Astrocyte (in vitro differentiated cells and primary cell): ENCODE data around the gene BLACAT1. TPM values are rescaled to one million over a fixed set of nuclear protein-coding genes. Genes with fewer than 3 reads are reported as not detected.

Experiments
- DNase-seq: peaks from one replicate; pipeline ENCODE4 v3.0.0-alpha.2; 2010; ENCODE audit warnings: low read depth
- FAIRE-seq: peaks from 2 replicates; lab custom pipeline; 2011; peaks lifted over from hg19 to GRCh38; lab: Jason Lieb, UNC
- H2AFZ ChIP-seq: 2 replicates; pipeline ENCODE4 v1.6.0; 2012; ENCODE audit warnings: low read depth, low read length, inconsistent platforms
- H3K27ac ChIP-seq: 2 replicates; pipeline ENCODE4 v1.5.1; 2011; ENCODE audit warnings: low read depth, low read length, inconsistent platforms
- H3K27me3 ChIP-seq: 2 replicates; pipeline ENCODE4 v1.6.0; 2011; ENCODE audit warnings: low read length, inconsistent platforms; ENCODE audit not compliant: insufficient read depth
- H3K36me3 ChIP-seq: 2 replicates; pipeline ENCODE4 v1.5.1; 2011; ENCODE audit warnings: low read length, inconsistent platforms; ENCODE audit not compliant: insufficient read depth
- H3K4me1 ChIP-seq: 2 replicates; pipeline ENCODE4 v1.5.1; 2011; ENCODE audit warnings: low read length, inconsistent platforms; ENCODE audit not compliant: insufficient read depth
- H3K4me2 ChIP-seq: 2 replicates; pipeline ENCODE4 v1.6.0; 2012; ENCODE audit warnings: low read length, inconsistent platforms
- H3K4me3 ChIP-seq: 2 replicates; pipeline ENCODE4 v1.5.1; 2011; ENCODE audit warnings: low read depth, mild to moderate bottlenecking, low read length, inconsistent platforms; ENCODE audit not compliant: insufficient read depth
- H3K79me2 ChIP-seq: 2 replicates; pipeline ENCODE4 v1.6.0; 2012; ENCODE audit warnings: mild to moderate bottlenecking, low read length, inconsistent platforms; ENCODE audit not compliant: insufficient read depth
- H3K9ac ChIP-seq: 2 replicates; pipeline ENCODE4 v1.6.0; 2012; ENCODE audit warnings: mild to moderate bottlenecking, low read length, inconsistent platforms
- H3K9me3 ChIP-seq: 2 replicates; pipeline ENCODE4 v1.5.1; 2012; ENCODE audit warnings: low read depth, mild to moderate bottlenecking, low read length, inconsistent platforms; ENCODE audit not compliant: insufficient read depth
- H4K20me1 ChIP-seq: 2 replicates; pipeline ENCODE4 v1.6.0; 2012; ENCODE audit warnings: low read length, inconsistent platforms; ENCODE audit not compliant: insufficient read depth
- H3K27ac Mint-ChIP-seq: one replicate; pipeline ENCODE4 v1.8.0; 2021; ENCODE audit warnings: mild to moderate bottlenecking, mixed read lengths; ENCODE audit not compliant: unreplicated experiment
- H3K27me3 Mint-ChIP-seq: one replicate; pipeline ENCODE4 v1.8.0; 2021; ENCODE audit warnings: low read depth, mixed read lengths; ENCODE audit not compliant: unreplicated experiment
- H3K36me3 Mint-ChIP-seq: one replicate; pipeline ENCODE4 v1.8.0; 2021; ENCODE audit warnings: low read depth, mixed read lengths; ENCODE audit not compliant: unreplicated experiment
- H3K4me1 Mint-ChIP-seq: one replicate; pipeline ENCODE4 v1.8.0; 2021; ENCODE audit warnings: low read depth, mixed read lengths; ENCODE audit not compliant: unreplicated experiment
- H3K4me3 Mint-ChIP-seq: one replicate; pipeline ENCODE4 v1.8.0; 2021; ENCODE audit warnings: mild to moderate bottlenecking, moderate library complexity, mixed read lengths; ENCODE audit not compliant: unreplicated experiment
- H3K9me3 Mint-ChIP-seq: one replicate; pipeline ENCODE4 v1.8.0; 2021; ENCODE audit warnings: mild to moderate bottlenecking, mixed read lengths; ENCODE audit not compliant: unreplicated experiment
- CTCF ChIP-seq: IDR thresholded peaks from 2 replicates; pipeline ENCODE4 v1.5.1; 2011; ENCODE audit warnings: low read depth, mild to moderate bottlenecking, inconsistent platforms, low read length, moderate library complexity; ENCODE audit not compliant: insufficient read depth
- EZH2 ChIP-seq: IDR thresholded peaks from 2 replicates; pipeline ENCODE4 v1.6.1; 2012; ENCODE audit warnings: mild to moderate bottlenecking, low read length, inconsistent platforms; ENCODE audit not compliant: insufficient read depth
- total RNA-seq: library from RNA; stranded (reverse); gene quantifications from 2 replicates; pipeline ENCODE4 v1.2.1, GENCODE V29; 2021

BLACAT1 gene
- total RNA-seq, 1 donor from 2014 or later: 2.2 TPM

DNA sequence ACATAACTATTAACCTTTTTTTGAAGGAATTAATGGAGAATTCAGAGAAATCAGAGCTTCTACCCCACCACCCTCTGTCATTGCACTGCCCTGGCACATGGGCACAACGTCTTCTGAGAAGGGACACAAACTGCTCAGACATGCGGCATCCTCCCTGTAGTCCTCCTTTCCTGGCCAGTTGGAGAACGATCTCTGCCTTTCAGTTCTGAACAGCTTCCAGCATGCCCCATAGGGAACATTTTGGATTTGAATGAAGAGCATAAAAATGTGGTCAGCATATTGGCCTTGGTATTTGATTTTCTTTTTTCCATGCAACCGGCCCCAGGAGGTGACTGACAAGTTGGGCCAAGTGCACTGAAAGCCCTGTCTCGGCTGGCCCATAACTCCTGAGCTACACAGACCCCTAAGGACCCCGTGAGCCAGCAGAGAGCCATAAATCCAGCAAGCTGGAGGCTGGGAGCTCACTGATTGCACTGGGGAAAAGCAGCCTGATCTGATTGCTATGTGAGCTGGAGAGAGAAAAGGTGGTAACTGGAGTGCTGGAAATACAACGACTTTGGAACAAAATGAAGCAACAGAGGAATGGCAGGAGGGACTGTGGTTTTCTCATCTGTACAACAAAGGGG lies 10.9 kb upstream of the BLACAT1 start:
- H3K79me2 ChIP-seq: no peaks in the 10 kb centered on the region
- FAIRE-seq (no peak), DNase-seq (no peak)
- no peak overlapping the region for H3K4me2 ChIP-seq
- Mint-ChIP-seq H3K36me3 (no peaks in the 10 kb centered on the region), H3K4me1 (no peaks in the 10 kb centered on the region), H3K27ac (no peak overlapping the region), H3K4me3 (no peak overlapping the region), H3K9me3 (no peaks in the 10 kb centered on the region), H3K27me3 (peaks cover 40% of the 10 kb centered on the region)
- H3K27ac ChIP-seq: no peak overlapping the region
- no peak overlapping the region for H3K4me3 ChIP-seq
- H3K4me1 ChIP-seq: no peaks in the 10 kb centered on the region
- no peaks in the 10 kb centered on the region for H3K36me3 ChIP-seq
- H3K9ac ChIP-seq: no peak overlapping the region
- H3K9me3 ChIP-seq: no peaks in the 10 kb centered on the region
- peaks cover 43% of the 10 kb centered on the region for H3K27me3 ChIP-seq
- H2AFZ ChIP-seq: no peak overlapping the region
- no peaks in the 10 kb centered on the region for H4K20me1 ChIP-seq
- TF ChIP-seq CTCF (no peak), EZH2 (no peak)

DNA sequence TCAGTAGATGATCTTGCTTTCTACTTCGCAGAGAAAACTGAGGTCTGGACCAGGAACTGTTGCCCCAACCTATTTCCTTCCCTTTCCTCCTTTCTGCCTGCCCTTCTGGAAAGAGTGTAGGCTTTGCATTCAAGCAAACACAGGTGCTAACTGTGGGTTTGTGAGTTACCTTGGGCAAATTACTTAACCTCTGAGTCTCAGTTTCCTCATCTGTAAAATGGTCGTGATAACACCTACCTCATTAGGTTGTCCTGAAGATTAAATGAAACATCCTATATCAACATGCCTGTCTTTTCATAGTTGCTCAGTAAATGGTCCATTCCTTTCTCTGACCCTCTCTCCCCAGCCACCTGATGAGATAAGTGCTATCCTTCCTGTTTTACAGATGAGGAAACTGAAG lies 9.5 kb upstream of the BLACAT1 start:
- H4K20me1 ChIP-seq: no peaks in the 10 kb centered on the region

More for the DNA sequence above, 9.5 kb upstream of the BLACAT1 start:
- Histone ChIP-seq H3K4me1 (no peaks in the 10 kb centered on the region), H3K27ac (no peak overlapping the region), H3K9ac (no peak overlapping the region), H3K4me2 (no peak overlapping the region), H3K79me2 (no peaks in the 10 kb centered on the region), H3K4me3 (no peak overlapping the region), H2AFZ (no peak overlapping the region), H3K9me3 (no peaks in the 10 kb centered on the region), H3K27me3 (peaks cover 47% of the 10 kb centered on the region), H3K36me3 (no peaks in the 10 kb centered on the region)
- H3K36me3 Mint-ChIP-seq: no peaks in the 10 kb centered on the region
- no peak overlapping the region for H3K27ac Mint-ChIP-seq
- FAIRE-seq (no peak), DNase-seq (no peak)
- H3K9me3 Mint-ChIP-seq: no peaks in the 10 kb centered on the region
- H3K4me3 Mint-ChIP-seq: no peak overlapping the region
- peaks cover 45% of the 10 kb centered on the region for H3K27me3 Mint-ChIP-seq
- TF ChIP-seq CTCF: no peak
- TF ChIP-seq EZH2: no peak
- no peaks in the 10 kb centered on the region for H3K4me1 Mint-ChIP-seq
